HG02852 (cell line): Measurements from ENCODE around the gene ATF6.

Source experiments
- ATAC-seq: cut with Tn5 transposase; IDR thresholded peaks from one replicate; pipeline ENCODE4 v1.9.1; 2021; ENCODE audit warnings: mild to moderate bottlenecking, moderate library complexity; ENCODE audit not compliant: unreplicated experiment

The ATF6 gene

DNA sequence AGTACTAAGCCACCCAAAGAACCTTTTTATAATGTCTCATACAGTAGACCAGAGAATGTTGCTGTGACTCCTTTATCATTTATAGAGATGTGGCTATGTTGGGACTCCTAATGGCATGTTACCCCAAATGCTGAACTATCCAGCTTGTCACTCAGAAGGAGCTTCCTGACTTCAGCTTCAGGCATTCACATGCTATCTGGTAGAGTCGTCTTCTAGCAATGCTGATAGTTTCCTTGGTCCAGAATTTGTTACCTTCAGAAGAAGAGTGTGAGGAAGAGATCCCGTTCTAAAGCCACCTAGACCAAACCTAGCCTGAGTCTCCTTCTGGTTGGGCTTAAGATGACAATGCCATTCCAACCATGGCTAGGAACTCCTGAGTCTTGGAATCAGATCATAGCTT, 189.5 kb downstream of the ATF6 start:
- no peak for ATAC-seq

DNA sequence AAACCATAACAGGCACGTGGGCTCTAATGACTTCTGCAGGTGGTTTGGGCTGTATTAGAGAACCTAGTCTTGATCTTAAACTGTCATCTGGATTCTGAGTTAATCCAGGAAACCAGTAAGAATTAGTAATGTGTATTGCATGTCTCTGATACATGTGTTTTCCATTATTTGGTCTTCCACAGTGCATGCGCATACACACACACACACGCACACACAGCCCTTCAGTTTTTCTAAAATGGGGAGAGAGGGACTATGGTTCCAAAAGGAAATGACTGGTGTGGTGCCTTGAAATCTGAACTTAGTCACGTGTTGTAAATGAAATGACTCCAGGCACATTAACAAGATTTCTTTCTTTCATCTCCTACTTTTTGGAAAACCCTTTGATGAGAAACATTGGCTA, 190.0 kb downstream of the ATF6 start:
- no peak for ATAC-seq

DNA sequence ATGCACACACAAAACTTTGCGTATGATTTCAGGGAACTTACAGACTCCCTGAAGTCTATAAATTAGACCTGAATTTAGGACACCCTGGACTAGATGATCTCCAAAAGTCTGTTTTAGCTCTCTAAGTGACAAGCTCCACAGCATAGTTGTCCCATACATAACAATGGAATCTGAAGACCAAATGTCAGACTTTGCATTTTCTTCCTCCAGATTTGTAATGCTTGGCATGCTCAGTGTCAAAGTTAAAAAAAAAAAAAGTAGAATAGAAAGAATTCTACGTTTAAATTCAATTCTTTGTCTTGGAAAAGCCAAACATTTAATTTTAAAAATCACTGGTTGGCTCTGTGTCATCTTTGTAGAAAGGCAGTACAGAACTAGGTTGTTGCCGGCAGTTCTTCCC, 190.8 kb downstream of the ATF6 start:
- no peak for ATAC-seq

DNA sequence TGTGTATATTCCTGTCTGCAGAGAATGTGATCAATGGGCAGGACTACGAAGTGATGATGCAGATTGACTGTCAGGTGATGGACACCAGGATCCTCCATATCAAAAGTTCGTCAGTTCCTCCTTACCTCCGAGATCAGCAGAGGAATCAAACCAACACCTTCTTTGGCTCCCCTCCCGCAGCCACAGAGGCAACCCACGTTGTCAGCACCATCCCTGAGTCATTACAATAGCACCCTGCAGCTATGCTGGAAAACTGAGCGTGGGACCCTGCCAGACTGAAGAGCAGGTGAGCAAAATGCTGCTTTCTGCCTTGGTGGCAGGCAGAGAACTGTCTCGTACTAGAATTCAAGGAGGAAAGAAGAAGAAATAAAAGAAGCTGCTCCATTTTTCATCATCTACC, 192.3 kb downstream of the ATF6 start:
- no peak for ATAC-seq

DNA sequence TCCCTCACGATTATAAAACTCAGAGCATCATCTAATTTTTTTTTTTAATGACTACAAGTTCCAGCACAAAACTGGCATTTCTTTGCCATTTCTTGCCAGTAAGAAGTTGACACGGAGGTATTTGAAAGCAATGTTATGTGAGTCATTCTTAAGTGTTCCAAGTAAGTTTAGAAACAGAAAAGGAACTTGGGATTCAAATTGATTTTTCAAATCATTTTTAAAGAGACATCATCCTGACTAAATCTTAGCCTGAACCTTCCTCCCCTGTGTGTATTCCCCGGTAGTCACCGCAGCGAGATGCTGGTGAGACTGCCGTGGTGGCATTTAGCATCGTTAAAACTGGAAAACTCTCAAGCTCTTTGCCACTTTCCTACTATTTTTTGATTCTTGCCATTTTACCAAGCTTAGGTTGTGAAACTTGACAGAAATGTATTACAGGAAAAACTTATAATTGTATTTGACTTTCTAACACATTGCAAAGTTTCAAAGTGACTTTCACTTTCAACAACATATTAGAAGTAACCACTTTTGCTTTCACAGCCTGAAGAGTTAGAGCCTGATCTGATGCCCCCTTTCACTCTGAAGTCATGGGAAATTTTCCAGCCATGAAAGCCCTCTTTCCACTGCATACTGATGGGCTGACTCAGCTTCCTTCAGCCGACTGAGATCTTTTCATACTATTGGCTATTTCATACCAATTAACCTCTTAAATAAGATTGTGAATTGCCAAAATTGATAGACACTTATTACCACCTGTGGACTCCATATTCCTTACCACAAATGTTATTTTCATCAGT, 196.2 kb downstream of the ATF6 start:
- peak; percentile 90 for ATAC-seq

DNA sequence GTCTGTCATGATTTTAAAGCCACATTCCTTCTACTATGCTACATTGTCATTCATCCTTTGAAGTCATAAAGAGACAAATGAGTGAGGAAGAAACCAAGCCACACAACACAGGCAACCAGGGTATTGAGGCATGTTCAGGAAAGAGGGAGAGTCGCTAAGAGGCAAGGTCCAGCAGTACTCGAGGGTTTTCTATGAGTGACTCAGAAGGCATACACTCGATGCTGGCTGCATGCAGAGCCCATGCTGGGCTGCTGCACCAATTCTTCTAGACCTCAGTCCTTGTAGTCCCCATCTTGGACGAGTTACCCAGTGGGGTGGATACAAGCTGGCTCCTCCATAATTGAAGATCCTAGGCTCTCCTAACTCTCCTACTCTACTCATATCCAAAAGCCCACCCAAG, 199.9 kb downstream of the ATF6 start:
- ATAC-seq, result no peak

DNA sequence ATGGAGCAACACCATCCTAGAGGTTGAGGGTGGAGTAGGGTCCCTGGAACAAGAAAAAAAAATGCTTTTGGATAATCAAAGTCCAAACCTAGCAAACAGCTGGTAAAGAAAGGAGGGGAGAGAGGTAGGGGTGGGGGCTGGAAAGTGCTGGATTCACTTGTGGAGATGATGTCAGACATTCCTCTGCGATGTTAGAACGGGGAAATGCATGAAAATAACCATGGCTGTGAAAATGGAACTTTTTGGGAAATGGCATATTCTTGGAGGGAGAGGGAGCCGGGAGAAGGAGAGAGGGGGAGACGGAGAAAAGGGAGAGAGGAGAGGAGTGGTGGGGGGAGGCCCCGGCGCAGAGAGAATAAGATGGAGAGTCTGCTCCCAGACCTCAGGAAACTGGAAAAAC, 203.9 kb downstream of the ATF6 start:
- ATAC-seq, result no peak

DNA sequence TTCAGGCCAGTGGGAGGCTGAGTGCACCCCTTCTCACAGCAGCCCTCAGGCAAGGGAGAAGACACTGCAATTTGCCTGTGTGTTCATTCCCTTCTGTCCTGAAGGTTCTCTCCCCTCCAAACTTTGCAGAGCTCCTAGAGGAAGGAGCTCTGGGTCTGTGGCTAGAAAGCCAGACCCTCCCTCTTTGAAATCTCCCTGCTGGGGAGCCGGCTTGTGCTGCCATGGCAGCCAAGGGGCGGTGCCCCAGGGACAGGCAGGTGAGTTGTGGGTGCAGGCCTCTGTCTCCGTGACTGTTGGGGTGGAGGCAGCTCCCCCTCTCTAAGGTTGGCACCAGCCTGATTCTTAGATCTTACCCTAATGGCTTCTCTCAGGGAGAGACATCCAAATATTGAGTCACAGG, 204.5 kb downstream of the ATF6 start:
- no peak for ATAC-seq

DNA sequence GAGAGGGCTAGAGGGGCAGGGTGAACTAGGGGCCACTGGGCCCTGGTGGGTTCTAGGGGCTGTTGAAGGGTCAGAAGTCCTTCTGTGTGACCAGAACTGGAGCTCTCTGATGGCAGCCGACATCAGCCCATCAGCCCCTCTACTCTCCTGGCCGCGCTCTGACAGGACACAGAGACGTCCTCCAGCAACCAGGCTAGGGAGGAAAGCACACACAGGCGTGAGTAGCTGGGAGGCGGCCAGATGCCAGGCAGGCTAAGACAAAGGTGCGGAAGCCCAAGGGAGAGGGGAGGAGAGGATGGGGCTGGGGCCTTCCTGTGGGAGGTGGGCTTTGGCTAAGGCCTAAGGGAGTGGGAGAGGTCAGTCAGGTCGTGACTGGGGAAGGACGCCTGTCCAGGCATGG, 206.7 kb downstream of the ATF6 start:
- no peak for ATAC-seq

DNA sequence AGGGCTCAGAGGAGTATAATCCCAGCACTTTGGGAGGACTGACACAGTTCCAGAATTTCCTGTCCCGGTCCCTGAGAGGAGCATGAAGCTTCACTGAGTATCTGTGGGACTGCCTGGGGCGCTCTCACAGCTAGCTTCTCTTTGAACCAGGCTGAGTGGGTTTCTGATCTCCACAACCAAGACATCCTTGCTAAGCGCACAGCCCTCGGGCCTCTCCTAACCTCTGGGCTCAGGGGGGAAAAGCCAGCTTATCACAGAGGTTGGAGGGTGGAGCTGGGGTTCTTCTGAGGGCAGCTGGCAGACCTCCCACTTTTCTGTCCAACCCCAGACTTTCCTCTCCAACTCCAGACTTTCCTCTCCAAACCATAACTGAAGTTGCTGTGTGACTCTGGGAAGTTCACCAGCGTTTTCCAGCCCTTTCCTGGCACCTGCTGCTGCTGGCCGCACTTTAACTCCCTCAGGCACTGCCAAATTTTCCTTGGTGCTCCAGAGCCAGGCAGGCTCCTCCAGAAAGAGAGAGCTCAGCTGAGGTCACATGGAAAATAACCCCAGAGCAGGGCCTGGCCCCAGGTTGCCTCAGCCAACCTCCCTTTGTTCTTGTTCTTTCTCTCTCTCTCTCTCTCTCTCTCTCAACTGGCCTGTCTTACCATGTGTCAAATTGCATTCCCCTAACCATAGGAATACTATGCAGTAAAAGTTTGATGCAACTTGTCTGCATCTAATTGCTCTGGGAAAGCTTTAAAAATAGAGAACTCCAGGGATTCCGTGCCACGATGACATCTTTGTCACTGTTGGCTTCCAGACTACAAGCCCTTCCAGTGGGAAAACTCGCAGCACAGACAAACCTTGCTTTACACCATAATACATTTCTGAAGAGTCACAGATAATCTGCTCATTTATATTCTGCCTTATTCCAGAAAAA, 208.1 kb downstream of the ATF6 start:
- no peak for ATAC-seq

DNA sequence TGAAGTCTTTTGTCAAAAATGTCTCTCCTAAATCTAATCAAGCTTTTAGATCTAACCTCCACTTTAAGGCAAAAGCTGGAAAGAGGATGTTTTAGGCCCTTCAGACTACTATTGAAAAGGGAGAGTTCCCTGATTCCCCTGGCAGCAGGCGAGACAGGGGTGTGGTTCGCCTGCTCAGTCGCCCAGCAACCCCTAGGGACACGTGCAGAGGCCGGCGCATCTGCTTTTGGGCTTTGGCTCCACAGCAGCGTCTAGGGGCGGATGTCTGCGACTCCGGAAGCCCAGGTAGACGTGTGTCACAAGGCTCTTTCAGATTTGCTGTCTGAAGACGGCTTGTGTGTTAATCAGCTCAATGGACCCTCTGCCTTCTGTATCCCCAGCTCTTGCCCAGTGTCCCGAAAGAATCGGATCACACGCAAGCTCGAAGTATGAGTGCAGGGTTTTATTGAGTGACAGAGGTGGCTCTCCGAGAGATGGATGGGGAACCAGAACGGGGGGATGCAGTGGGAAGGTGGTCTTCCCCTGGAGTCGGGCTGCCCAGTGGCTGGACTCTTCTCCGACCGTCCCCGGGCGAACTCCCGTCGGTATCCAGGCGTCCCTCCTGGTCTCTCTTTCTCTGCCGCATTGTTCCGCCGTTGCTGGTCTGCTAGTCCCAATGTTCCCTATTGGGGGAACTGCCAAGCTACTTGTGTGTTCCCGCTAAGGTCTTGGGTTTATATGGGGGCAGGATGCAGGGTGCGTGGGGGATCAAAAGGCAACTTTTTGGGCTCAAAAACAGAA, 212.1 kb downstream of the ATF6 start:
- no peak for ATAC-seq

DNA sequence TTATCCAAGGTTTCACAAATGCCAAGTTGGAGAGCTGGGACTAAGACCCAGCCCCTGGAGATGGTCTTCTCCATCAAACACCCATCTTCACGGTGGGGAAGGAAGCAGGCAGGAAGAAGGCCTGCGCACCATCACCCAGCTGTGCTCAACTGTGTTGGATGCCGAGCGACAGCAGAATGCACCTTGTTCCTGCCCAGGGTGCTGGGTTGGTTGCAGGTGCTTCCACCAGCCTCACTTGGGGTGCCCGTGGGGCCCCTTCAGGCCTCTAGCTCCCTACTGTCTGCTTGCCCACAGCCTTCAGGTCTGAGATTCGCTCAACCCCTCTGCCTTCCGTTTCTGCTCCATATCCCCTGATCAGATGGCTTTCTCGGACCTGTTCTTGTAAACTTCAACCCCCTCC, 215.0 kb downstream of the ATF6 start:
- ATAC-seq, result no peak

DNA sequence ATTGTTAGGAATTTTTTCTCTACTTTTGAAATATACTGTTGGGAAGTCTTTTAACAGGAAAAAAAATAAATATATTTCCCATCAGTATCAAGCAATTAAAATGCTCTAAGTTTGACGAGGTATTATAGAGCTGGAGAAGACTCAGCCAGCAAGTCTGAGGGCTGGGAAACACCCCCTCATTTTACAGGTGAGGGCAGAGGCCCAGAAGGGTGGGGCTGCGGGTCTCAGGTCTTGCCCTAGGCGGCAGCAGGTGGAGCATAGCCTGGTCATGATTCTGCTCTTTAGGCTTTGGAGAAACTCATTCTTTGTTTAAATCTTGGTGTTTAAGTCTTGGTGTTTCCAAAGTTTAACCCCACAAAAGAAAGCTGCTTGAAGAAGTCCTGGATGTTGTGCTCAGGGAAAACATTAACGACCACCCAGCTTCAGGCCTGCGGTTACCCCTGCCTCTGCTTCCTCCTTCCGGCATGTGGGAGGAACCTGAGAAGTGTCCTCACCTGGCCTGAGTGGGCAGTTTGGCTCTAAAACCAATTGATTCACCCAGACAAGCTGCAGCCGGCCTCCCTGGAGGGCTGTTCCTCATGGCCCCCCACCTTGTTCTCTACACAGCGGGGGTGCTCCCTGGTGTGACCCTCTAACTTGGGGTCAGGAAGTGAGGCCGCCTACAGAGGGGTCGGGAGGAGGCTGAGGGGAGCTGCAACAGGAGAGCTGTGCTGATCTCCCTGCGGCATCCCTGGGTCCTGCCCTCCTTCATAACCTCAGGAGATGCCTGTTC, 215.8 kb downstream of the ATF6 start:
- ATAC-seq, result no peak

DNA sequence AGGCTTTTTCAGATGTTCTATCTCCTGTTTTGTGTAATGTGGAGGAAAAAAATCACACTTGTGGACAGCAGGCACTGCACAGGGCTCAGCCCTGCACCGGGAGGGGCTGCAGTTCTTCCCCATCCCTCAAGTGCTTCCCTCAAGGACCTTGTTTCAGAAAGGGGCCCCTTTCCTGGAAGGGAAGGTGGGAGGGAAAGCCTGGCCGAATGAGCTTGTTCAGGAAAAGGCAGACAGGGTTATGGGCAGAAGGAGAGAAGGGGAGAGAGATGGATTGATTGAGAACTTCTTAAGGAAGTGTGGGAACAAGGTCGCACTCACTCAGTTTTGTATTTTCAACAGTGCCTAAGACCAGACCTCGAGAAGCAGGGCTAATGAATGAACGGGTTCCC, 216.4 kb downstream of the ATF6 start:
- ATAC-seq, result no peak

DNA sequence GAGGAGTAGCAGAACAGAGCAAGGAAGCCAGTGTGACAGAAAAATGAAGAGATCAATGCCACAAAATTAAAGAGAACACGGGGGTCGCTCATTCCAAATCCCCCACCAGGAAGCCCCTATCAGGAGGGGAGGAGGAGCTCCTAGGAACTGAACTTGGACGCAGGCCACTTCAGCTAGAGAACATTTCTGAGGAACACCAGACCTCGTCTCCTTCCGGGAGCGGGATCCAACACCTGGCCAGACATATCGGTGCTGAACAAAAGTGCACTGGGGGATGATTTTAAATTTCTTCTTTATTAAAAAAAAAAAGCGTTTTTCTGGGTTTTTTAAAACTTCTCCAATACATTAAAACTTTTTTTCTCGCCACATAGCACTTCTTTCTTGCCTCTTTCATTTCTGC, 216.8 kb downstream of the ATF6 start:
- no peak for ATAC-seq

DNA sequence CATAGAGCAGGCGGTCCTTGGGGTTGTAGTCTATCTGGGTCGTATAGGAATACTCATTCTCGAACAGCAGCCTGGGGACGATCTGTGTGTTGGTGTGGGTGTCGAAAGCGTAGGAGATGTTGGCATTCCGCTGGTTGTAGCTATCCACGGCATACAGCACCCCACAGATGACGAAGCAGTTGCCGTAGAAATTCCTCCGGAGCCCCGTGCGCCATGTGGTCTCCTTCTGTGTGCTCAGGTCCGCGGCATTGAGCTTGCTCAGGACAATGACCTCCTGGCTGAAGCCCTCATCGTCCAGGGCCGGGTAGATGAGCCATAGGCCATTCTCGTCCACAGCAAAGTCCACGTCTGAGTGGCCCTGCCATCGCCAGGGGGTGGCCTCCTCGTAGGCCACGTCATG, 217.6 kb downstream of the ATF6 start:
- ATAC-seq, result no peak

DNA sequence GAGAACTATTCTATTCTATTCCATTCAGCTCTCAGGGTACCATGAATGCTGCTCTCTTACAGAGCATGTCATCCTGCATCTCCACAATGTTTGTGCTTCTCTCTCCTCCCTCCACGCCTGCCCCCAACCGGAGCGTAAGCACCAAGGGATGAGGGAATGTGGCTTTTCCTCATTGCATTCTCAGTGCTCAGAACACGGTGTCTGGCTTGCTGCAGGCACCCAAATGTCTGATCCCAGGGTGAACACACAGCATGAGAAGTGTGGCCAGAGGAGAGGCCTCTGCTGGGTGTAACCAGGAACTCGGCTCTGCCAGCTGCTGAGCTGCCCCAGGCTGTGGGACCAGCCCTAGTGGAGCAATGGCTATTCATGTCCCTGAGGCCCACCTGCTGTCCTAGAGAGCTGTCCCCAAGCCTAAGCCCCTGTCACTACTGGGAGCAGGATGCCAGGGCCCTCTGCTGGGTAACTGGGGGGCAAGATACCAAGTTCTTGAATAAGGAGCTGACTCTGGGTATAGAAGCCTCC, 219.2 kb downstream of the ATF6 start:
- no peak for ATAC-seq

DNA sequence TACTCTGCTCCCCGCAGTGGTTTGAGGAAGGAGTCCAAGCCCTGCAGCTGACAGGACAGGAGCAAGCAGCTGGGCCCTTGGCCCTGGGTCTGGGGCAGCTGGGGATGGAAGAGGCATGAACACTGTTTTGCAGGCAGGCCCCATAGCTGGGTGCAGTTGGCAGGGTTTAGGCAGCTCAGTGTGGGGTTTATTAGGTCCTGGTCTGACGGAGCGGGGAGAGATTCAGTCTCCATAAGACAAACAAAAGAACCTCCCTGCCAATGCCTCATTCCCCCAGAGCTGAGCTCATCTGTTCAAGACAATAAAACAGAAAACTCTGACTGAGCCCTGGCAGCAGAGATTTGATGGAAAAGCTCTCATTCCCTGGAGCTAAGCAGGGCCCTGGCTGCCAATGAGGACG, 220.2 kb downstream of the ATF6 start:
- no peak for ATAC-seq

DNA sequence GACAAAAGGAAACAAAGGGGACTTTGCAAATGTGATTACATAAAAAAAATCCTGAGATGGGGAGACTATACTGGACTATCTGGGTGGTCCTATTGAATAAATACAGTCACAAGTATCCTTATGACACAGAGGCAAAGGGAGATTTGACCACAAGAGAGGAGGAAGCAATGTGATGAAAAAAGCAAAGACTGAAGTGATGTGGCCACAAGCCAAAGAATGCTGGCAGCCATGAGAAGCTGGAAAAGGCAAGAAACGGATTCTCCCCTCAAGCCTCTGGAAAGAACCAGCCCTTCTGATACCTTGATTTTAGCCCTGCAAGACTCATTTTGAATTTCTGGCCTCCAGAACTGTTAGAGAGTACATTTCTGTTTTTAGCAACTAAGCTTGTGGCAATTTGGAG, 221.2 kb downstream of the ATF6 start:
- ATAC-seq, result no peak

DNA sequence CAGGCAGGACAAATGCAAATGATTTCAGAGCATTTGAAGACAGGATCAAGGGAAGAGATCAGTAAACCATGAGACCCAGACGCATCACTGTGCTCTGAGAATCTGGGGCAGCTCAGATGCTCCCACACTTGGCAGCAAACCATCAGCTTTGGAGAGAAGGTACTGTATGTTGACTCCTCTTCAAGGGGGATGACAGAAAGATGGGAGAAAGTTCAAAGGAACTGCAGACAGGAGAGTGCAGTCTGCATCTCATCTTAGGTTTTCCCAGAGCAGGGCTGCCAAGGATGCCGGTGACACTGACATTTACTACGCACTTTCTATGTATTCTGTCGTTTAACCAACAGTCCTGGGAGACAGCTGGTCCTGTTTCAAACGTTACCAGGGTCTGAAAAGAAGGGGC, 221.8 kb downstream of the ATF6 start:
- no peak for ATAC-seq

DNA sequence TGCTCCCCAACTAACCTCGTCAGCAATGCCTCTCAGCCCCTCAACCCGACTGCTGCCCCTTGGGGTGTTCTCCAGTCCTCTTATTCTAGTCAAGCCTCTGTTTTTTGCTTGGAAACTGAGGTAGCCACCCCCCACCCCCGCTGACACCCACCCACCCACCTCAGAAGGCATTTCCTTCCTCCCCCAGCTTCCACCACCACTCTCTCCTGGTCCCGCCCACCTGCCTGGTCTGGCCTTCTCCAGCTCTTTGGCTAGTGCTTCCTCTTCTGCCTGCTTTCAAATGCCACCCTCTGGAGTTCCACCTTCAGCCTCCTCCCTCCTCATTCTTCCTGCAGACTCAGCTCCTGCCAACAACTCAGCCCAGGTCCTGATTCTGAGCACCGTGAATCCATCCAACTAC, 222.3 kb downstream of the ATF6 start:
- no peak for ATAC-seq
